Prostate gland (tissue), 2 donors: ENCODE data around the gene WDR93. TPM values are rescaled to one million over a fixed set of nuclear protein-coding genes. Genes with fewer than 3 reads are reported as not detected.

ENCODE experiments used
- DNase-seq: peaks from one replicate; pipeline ENCODE4 v3.0.0-alpha.2; 2019; ENCODE audit warnings: low spot score
- H3K27ac ChIP-seq, 2 donors: fragments of 200-600 bp; sonication (generic); 2 replicates each; pipeline ENCODE4 v1.5.1; 2017 to 2019
- H3K27me3 ChIP-seq: fragments of 200-600 bp; sonication (generic); replicated peaks from 2 replicates; pipeline ENCODE4 v1.5.1; 2019; ENCODE audit not compliant: insufficient read depth
- H3K36me3 ChIP-seq, 2 donors: fragments of 200-600 bp; sonication (generic); 1 replicate in 1 of 2; 2 replicates in 1 of 2; pipeline versions ENCODE4 v1.5.1 to v1.8.1; 2017 to 2019
- H3K4me1 ChIP-seq: fragments of 200-600 bp; sonication (generic); replicated peaks from 2 replicates; pipeline ENCODE4 v1.5.1; 2019
- H3K4me3 ChIP-seq, 2 donors: fragments of 200-600 bp; sonication (generic); 2 replicates each; pipeline ENCODE4 v1.5.1; 2017 to 2019
- H3K9me3 ChIP-seq: fragments of 200-600 bp; sonication (generic); 2 replicates; pipeline ENCODE4 v1.5.1; 2017
- POLR2A ChIP-seq: fragments of 450-650 bp; IDR thresholded peaks from one replicate; pipeline ENCODE4 v1.6.1; 2016; ENCODE audit warnings: antibody characterized with exemption, mild to moderate bottlenecking
- POLR2AphosphoS5 ChIP-seq: sonication (generic); formaldehyde crosslinking; IDR thresholded peaks from one replicate; pipeline ENCODE4 v1.6.1; 2017; ENCODE audit warnings: antibody characterized with exemption
- WGBS: methylation state at CpG from one replicate; pipeline ENCODE4 v1.1.5; 2018; 5-methylcytosine and 5-hydroxymethylcytosine counted together
- intact Hi-C: fragments of 100-400 bp; cut with DNase I; formaldehyde crosslinking; loops from one replicate; pipeline ENCODE4 v1.14.2; 2022
- total RNA-seq, 2 donors: library from RNA; depleted of rRNA; stranded (reverse); fragments of >200 nt; gene quantifications; one replicate each; pipeline ENCODE4 v1.1.0, GENCODE V29; 2016
- TF ChIP-seq, protein P1 (sequence below), 4 experiments: fragments of 200-600 bp in 2 of 4; fragments of 450-650 bp in 2 of 4; sonication (generic) in 2 of 4; IDR thresholded peaks; 1 replicate in 3 of 4; 2 replicates in 1 of 4; pipeline ENCODE4 v1.5.1; 2016 to 2019; ENCODE audit warnings: antibody characterized with exemption in 4 of 4, mild to moderate bottlenecking in 2 of 4, moderate library complexity in 2 of 4

Gene WDR93
- total RNA-seq, 2 donors from 2014 or later: 0.18 to 3.0 TPM

GRCh38 chr15:89693091-89693490 lies 2.5 kb downstream of the WDR93 start:
- Histone ChIP-seq H3K9me3 (no peaks in the 10 kb centered on the region), H3K4me3 (no peak overlapping the region), H3K4me1 (no peaks in the 10 kb centered on the region), H3K27me3 (no peaks in the 10 kb centered on the region), H3K27ac (no peak overlapping the region), H3K36me3 (no peaks in the 10 kb centered on the region)
- intact Hi-C loops: no loop called here
- WGBS: 48% methylated on average over 2 of the region's 2 CpGs
- TF ChIP-seq, protein P1, sequence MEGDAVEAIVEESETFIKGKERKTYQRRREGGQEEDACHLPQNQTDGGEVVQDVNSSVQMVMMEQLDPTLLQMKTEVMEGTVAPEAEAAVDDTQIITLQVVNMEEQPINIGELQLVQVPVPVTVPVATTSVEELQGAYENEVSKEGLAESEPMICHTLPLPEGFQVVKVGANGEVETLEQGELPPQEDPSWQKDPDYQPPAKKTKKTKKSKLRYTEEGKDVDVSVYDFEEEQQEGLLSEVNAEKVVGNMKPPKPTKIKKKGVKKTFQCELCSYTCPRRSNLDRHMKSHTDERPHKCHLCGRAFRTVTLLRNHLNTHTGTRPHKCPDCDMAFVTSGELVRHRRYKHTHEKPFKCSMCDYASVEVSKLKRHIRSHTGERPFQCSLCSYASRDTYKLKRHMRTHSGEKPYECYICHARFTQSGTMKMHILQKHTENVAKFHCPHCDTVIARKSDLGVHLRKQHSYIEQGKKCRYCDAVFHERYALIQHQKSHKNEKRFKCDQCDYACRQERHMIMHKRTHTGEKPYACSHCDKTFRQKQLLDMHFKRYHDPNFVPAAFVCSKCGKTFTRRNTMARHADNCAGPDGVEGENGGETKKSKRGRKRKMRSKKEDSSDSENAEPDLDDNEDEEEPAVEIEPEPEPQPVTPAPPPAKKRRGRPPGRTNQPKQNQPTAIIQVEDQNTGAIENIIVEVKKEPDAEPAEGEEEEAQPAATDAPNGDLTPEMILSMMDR (IDR thresholded peaks at IDR 0.05): no peak
- TF ChIP-seq POLR2AphosphoS5 (no peak), POLR2A (no peak)
- no peak for DNase-seq

- DNase-seq: no peak
- Histone ChIP-seq H3K27me3 (no peaks in the 10 kb centered on the region), H3K27ac (no peak overlapping the region), H3K36me3 (no peaks in the 10 kb centered on the region), H3K4me3 (no peak overlapping the region), H3K4me1 (no peaks in the 10 kb centered on the region), H3K9me3 (no peaks in the 10 kb centered on the region)
- 81% methylated on average over 1 of the region's 1 CpG for WGBS
- intact Hi-C loops: no loop called here
- TF ChIP-seq POLR2A (no peak), POLR2AphosphoS5 (no peak)
- TF ChIP-seq, protein P1 (IDR thresholded peaks at IDR 0.05): no peak
Measured at GRCh38 chr15:89693696-89694095, 3.1 kb downstream of the WDR93 start.

DNA sequence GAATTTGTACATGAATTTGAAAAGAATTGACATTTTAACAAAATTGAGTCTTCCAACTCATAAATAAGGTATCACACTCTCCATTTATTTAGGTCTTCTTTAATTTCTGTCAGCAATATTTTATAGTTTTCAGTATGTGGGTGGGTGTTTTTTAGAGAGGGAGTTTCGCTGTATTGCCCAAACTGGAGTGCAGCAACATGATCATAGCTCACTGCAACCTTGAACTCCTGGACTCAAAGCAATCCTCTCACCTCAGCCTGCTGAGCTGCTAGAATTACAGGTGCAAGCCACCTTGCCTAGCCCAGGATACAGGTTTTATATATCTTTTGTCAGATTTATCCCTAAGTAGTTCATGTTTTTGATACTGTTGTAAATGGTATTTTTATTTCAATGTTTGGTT lies 4.6 kb downstream of the WDR93 start:
- 86% methylated on average over 1 of the region's 1 CpG for WGBS
- no peaks in the 10 kb centered on the region for H3K9me3 ChIP-seq

DNA sequence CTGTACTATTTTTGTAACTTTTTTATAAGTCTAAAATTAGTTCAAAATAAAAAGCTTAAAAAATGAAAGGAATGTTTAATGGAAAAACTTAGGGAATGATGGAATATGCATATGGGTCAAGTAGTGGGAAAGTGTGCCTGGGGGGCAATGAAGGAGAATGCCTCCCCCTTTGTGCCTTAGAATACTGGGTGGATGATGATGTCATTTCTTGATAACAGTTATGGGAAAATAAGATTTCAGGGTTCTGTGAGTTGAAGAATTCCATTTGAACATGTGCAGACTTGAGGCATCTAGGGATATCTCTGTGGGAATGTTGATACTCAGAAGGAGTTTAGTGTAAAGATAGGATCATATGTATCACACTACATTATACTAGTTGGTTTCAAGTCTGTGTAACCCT lies 13.8 kb downstream of the WDR93 start:
- Histone ChIP-seq H3K9me3 (no peaks in the 10 kb centered on the region), H3K36me3 (no peaks in the 10 kb centered on the region), H3K4me3 (no peak overlapping the region), H3K27ac (no peak overlapping the region), H3K27me3 (no peaks in the 10 kb centered on the region), H3K4me1 (no peaks in the 10 kb centered on the region)
- no peak for TF ChIP-seq POLR2A
- TF ChIP-seq POLR2AphosphoS5: no peak
- TF ChIP-seq, protein P1 (IDR thresholded peaks at IDR 0.05): no peak
- intact Hi-C loops: no loop called here
- no peak for DNase-seq

More for the DNA sequence above, 4.6 kb downstream of the WDR93 start:
- TF ChIP-seq, protein P1 (IDR thresholded peaks at IDR 0.05): no peak
- TF ChIP-seq POLR2AphosphoS5 (no peak), POLR2A (no peak)
- no peaks in the 10 kb centered on the region for H3K4me1 ChIP-seq
- no peaks in the 10 kb centered on the region for H3K27me3 ChIP-seq
- intact Hi-C loops: no loop called here
- H3K27ac ChIP-seq: no peak overlapping the region
- H3K36me3 ChIP-seq: no peaks in the 10 kb centered on the region
- H3K4me3 ChIP-seq: no peak overlapping the region
- DNase-seq: no peak

DNA sequence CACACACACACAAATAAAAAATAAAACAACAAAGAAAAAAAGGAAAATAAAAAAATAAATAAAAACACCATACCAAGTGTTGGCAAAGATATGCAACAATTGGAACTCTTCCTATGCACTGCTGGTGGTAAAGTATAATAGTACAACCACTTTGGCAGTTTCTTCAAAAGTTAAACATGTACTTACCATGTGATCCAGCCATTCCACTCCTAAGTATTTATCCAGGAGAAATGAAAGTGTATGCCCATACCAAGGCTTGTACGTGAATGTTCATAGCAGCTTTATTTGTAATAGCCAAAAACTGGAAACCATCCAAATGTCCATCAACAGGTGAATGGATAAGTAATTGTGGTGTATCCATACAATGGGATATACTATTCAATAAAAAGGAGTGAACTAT lies 17.0 kb downstream of the WDR93 start:
- intact Hi-C loops: no loop called here
- DNase-seq: no peak
- Histone ChIP-seq H3K27me3 (no peaks in the 10 kb centered on the region), H3K4me1 (no peaks in the 10 kb centered on the region), H3K27ac (no peak overlapping the region), H3K9me3 (no peaks in the 10 kb centered on the region), H3K4me3 (no peak overlapping the region), H3K36me3 (no peaks in the 10 kb centered on the region)
- 36% methylated on average over 1 of the region's 1 CpG for WGBS
- no peak for TF ChIP-seq POLR2A
- no peak for TF ChIP-seq POLR2AphosphoS5
- TF ChIP-seq, protein P1 (IDR thresholded peaks at IDR 0.05): no peak
